SH-SY5Y (cell line): ENCODE results near the gene ZHX3.

Source experiments
- GATA2 ChIP-seq: IDR thresholded peaks from 2 replicates; pipeline ENCODE4 v1.6.1; 2011; ENCODE audit warnings: mild to moderate bottlenecking, low read depth, low read length
- GATA3 ChIP-seq: IDR thresholded peaks from 2 replicates; pipeline ENCODE4 v1.6.1; 2011; ENCODE audit warnings: low read depth, mild to moderate bottlenecking, low read length, moderate library complexity

The ZHX3 gene

GRCh38 chr20:41304002-41304401, 13.5 kb downstream of the ZHX3 start:
- no peak for TF ChIP-seq GATA2
- TF ChIP-seq GATA3, result no peak

GRCh38 chr20:41300886-41301285, 16.6 kb downstream of the ZHX3 start:
- TF ChIP-seq GATA3 (no peak), GATA2 (no peak)

- TF ChIP-seq GATA3 (no peak), GATA2 (no peak)
Observed at GRCh38 chr20:41300383-41300782, 17.1 kb downstream of the ZHX3 start.

- TF ChIP-seq GATA3, result no peak
- TF ChIP-seq GATA2, result no peak
Observed at GRCh38 chr20:41299899-41300298, 17.6 kb downstream of the ZHX3 start.

GRCh38 chr20:41293269-41294037, 24.1 kb downstream of the ZHX3 start:
- no peak for TF ChIP-seq GATA3
- TF ChIP-seq GATA2, result no peak

- TF ChIP-seq GATA3 (no peak), GATA2 (no peak)
Observed at GRCh38 chr20:41290804-41291389, 26.6 kb downstream of the ZHX3 start.

GRCh38 chr20:41287327-41287726, 30.2 kb downstream of the ZHX3 start:
- TF ChIP-seq GATA3 (no peak), GATA2 (no peak)

GRCh38 chr20:41286240-41286851, 31.2 kb downstream of the ZHX3 start:
- TF ChIP-seq GATA3, result no peak
- TF ChIP-seq GATA2, result no peak

- TF ChIP-seq GATA3, result no peak
- no peak for TF ChIP-seq GATA2
Observed at GRCh38 chr20:41279546-41280225, 37.8 kb downstream of the ZHX3 start.

GRCh38 chr20:41278936-41279335, 38.6 kb downstream of the ZHX3 start:
- TF ChIP-seq GATA3 (no peak), GATA2 (no peak)

GRCh38 chr20:41277049-41277448, 40.5 kb downstream of the ZHX3 start:
- TF ChIP-seq GATA3, result no peak
- TF ChIP-seq GATA2, result no peak

- TF ChIP-seq GATA2 (no peak), GATA3 (no peak)
Observed at GRCh38 chr20:41276317-41276751, 41.2 kb downstream of the ZHX3 start.

GRCh38 chr20:41275301-41275731, 42.2 kb downstream of the ZHX3 start:
- TF ChIP-seq GATA2 (no peak), GATA3 (no peak)

GRCh38 chr20:41274152-41274551, 43.4 kb downstream of the ZHX3 start:
- TF ChIP-seq GATA2 (no peak), GATA3 (no peak)
